HepG2 (cell line): ENCODE data around the gene MRPL18. TPM values are rescaled to one million over a fixed set of nuclear protein-coding genes. Genes with fewer than 3 reads are reported as not detected.

Experiments used
- AFF4 ChIP-seq: sonication (generic); formaldehyde crosslinking; IDR thresholded peaks from 2 replicates; pipeline ENCODE4 v1.4.0; 2020; ENCODE audit warnings: missing genetic modification reagents
- GZF1 ChIP-seq: sonication (generic); formaldehyde crosslinking; IDR thresholded peaks from 2 replicates; pipeline ENCODE4 v1.5.1; 2020; ENCODE audit warnings: mild to moderate bottlenecking, missing genetic modification reagents
- HES4 ChIP-seq: sonication (generic); formaldehyde crosslinking; IDR thresholded peaks from 2 replicates; pipeline ENCODE4 v1.9.0; 2021; ENCODE audit warnings: mild to moderate bottlenecking, missing genetic modification reagents, borderline replicate concordance
- HMG20A ChIP-seq: IDR thresholded peaks from 2 replicates; pipeline ENCODE4 v1.6.1; 2016; ENCODE audit warnings: borderline replicate concordance
- HNF4A ChIP-seq: sonication (generic); formaldehyde crosslinking; IDR thresholded peaks from 2 replicates; pipeline ENCODE4 v1.4.0; 2020; ENCODE audit warnings: missing genetic modification reagents
- POLR2AphosphoS2 ChIP-seq: IDR thresholded peaks from 2 replicates; pipeline ENCODE4 v1.6.1; 2011; ENCODE audit warnings: low read depth, low read length, improper control_type of control experiment
- POLR2G ChIP-seq: fragments of 200-400 bp; formaldehyde crosslinking; IDR thresholded peaks from 2 replicates; pipeline ENCODE4 v1.6.1; 2018; ENCODE audit warnings: mild to moderate bottlenecking, low read depth, low read length, moderate library complexity
- PRDM10 ChIP-seq: sonication (generic); formaldehyde crosslinking; IDR thresholded peaks from 2 replicates; pipeline ENCODE4 v1.4.0; 2020; ENCODE audit warnings: low read depth, missing genetic modification reagents
- RBAK ChIP-seq: sonication (generic); formaldehyde crosslinking; IDR thresholded peaks from 2 replicates; pipeline ENCODE4 v1.5.1; 2020; ENCODE audit warnings: mild to moderate bottlenecking, missing genetic modification reagents
- RBFOX2 ChIP-seq: fragments of 200-400 bp; formaldehyde crosslinking; IDR thresholded peaks from 2 replicates; pipeline ENCODE4 v1.6.1; 2017; ENCODE audit warnings: low read depth, mild to moderate bottlenecking, low read length
- SALL2 ChIP-seq: sonication (generic); formaldehyde crosslinking; IDR thresholded peaks from 2 replicates; pipeline ENCODE4 v1.8.1; 2023; ENCODE audit warnings: mild to moderate bottlenecking, missing genetic modification reagents, inconsistent platforms
- SKI ChIP-seq: fragments of 450-650 bp; IDR thresholded peaks from one replicate; pipeline ENCODE4 v1.6.1; 2018; ENCODE audit warnings: mild to moderate bottlenecking; ENCODE audit not compliant: partially characterized antibody
- TBL1XR1 ChIP-seq: fragments of 150-350 bp; IDR thresholded peaks from 2 replicates; pipeline ENCODE4 v1.6.1; 2014; ENCODE audit warnings: borderline replicate concordance, low read length; ENCODE audit not compliant: partially characterized antibody
- TBX3 ChIP-seq: fragments of 450-650 bp; IDR thresholded peaks from 2 replicates; pipeline ENCODE4 v1.6.1; 2017; ENCODE audit warnings: antibody characterized with exemption, mild to moderate bottlenecking, inconsistent platforms, borderline replicate concordance
- ZNF280D ChIP-seq: sonication (generic); formaldehyde crosslinking; IDR thresholded peaks from 2 replicates; pipeline ENCODE4 v1.5.1; 2020; ENCODE audit warnings: mild to moderate bottlenecking, missing genetic modification reagents
- ZNF703 ChIP-seq: sonication (generic); formaldehyde crosslinking; IDR thresholded peaks from 2 replicates; pipeline ENCODE4 v1.5.1; 2020; ENCODE audit warnings: missing genetic modification reagents, mild to moderate bottlenecking, moderate library complexity, borderline replicate concordance
- ZNF800 ChIP-seq: sonication (generic); formaldehyde crosslinking; IDR thresholded peaks from 2 replicates; pipeline ENCODE4 v1.4.0; 2020; ENCODE audit warnings: missing genetic modification reagents
- polyA plus RNA-seq, 8 experiments: library from polyadenylated mRNA; depleted of rRNA in 3 of 8; stranded (reverse) in 7 of 8; unstranded in 1 of 8; fragments of >200 nt; fragmentation: Illumina TruSeq in 4 of 8; extraction: Trizol in 4 of 8; gene quantifications; 2 replicates each; pipeline versions ENCODE4 v1.2.1 to v1.2.3, GENCODE V29; 2011 to 2016; ENCODE audit warnings: low read depth in 4 of 8, missing spikeins in 1 of 8, mixed read lengths in 1 of 8; ENCODE audit not compliant: insufficient read depth in 1 of 8
- total RNA-seq, 5 experiments: library from RNA; depleted of rRNA; stranded (reverse); fragments of >200 nt; fragmentation: Illumina TruSeq; extraction: Trizol; gene quantifications; 2 replicates each; pipeline ENCODE4 v1.2.3, GENCODE V29; 2016; ENCODE audit warnings: low read depth in 1 of 5

The MRPL18 gene
- total and polyA plus RNA-seq, 2 of the 13 experiments (the other 11 are each of a cell fraction or from before 2014, with no cell fraction given), result 85.6 to 176 TPM

DNA sequence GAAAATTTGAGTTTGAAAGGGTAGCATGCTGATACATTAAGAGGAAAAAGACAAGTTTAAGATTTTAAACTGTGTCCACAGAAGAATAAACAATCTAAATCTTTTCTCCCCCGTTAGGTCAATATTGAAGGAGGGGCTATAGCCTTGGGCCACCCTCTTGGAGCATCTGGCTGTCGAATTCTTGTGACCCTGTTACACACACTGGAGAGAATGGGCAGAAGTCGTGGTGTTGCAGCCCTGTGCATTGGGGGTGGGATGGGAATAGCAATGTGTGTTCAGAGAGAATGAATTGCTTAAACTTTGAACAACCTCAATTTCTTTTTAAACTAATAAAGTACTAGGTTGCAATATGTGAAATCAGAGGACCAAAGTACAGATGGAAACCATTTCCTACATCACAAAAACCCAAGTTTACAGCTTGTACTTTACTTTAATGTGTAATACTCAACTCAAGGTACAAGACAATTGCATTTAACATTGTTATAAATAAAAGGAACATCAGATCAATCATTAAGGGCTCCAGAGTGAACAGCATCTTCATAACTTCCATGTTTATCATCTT, 11.6 kb upstream of the MRPL18 start (continued):
- TF ChIP-seq AFF4 (CRISPR knock-in tag) (no peak), PRDM10 (CRISPR knock-in tag) (no peak), HES4 (CRISPR knock-in tag) (no peak), ZNF703 (CRISPR knock-in tag) (no peak), POLR2G (peak; percentile 67; the same call in 1 of the 2 replicates), ZNF800 (CRISPR knock-in tag) (no peak), GZF1 (no peak), POLR2AphosphoS2 (no peak; the same call in 1 of the 2 replicates), RBAK (CRISPR knock-in tag) (no peak), RBFOX2 (peak; percentile 68; the same call in 1 of the 2 replicates), HNF4A (CRISPR knock-in tag) (0 out of 2 replicates have a peak, but pooled peaks have one; percentile 14), TBX3 (no peak), SKI (no peak), SALL2 (CRISPR knock-in tag) (no peak), TBL1XR1 (no peak), ZNF280D (CRISPR knock-in tag) (no peak), HMG20A (CRISPR knock-in tag) (no peak)
